WTC11 (cell line): ENCODE data around the gene ZNF407.

Experiments
- ATF2 ChIP-seq: sonication (generic); formaldehyde crosslinking; IDR thresholded peaks from 2 replicates; pipeline ENCODE4 v1.8.1; 2022; ENCODE audit warnings: low read depth, missing genetic modification reagents, borderline replicate concordance
- CTCF ChIP-seq: fragments of 200-600 bp; IDR thresholded peaks from 2 replicates; pipeline ENCODE4 v1.8.0; 2022; ENCODE audit warnings: antibody characterized with exemption
- IRF1 ChIP-seq: sonication (generic); formaldehyde crosslinking; IDR thresholded peaks from 2 replicates; pipeline ENCODE4 v1.8.0; 2023; ENCODE audit warnings: missing genetic modification reagents
- NFE2L1 ChIP-seq: sonication (generic); formaldehyde crosslinking; IDR thresholded peaks from 2 replicates; pipeline ENCODE4 v1.8.1; 2023; ENCODE audit warnings: missing genetic modification reagents
- STAT6 ChIP-seq: sonication (generic); formaldehyde crosslinking; conservative IDR thresholded peaks from 2 replicates; pipeline ENCODE4 v1.8.1; 2023; ENCODE audit warnings: mild to moderate bottlenecking, low read depth, missing genetic modification reagents, moderate library complexity
- USF1 ChIP-seq: sonication (generic); formaldehyde crosslinking; IDR thresholded peaks from 2 replicates; pipeline ENCODE4 v1.8.0; 2022; ENCODE audit warnings: mild to moderate bottlenecking, missing genetic modification reagents
- USF2 ChIP-seq: sonication (generic); formaldehyde crosslinking; IDR thresholded peaks from 2 replicates; pipeline ENCODE4 v1.8.1; 2023; ENCODE audit warnings: mild to moderate bottlenecking, missing genetic modification reagents, moderate library complexity
- ZMAT4 ChIP-seq: fragments of 250-450 bp; sonication (Bioruptor Pico); IDR thresholded peaks from 2 replicates; pipeline ENCODE4 v1.9.0; 2021; ENCODE audit warnings: mild to moderate bottlenecking
- ZNF317 ChIP-seq: sonication (generic); formaldehyde crosslinking; IDR thresholded peaks from 2 replicates; pipeline ENCODE4 v1.8.1; 2023; ENCODE audit warnings: low read depth, mild to moderate bottlenecking, moderate library complexity, missing genetic modification reagents, borderline replicate concordance

- no peak for TF ChIP-seq CTCF
- no peak for TF ChIP-seq ZMAT4 (CRISPR knock-in tag)
- no peak for TF ChIP-seq USF1 (CRISPR knock-in tag)
- no peak for TF ChIP-seq USF2 (CRISPR knock-in tag)
- no peak for TF ChIP-seq STAT6 (CRISPR knock-in tag)
- TF ChIP-seq ATF2 (CRISPR knock-in tag), result no peak
- no peak for TF ChIP-seq ZNF317 (CRISPR knock-in tag)
- no peak for TF ChIP-seq NFE2L1 (CRISPR knock-in tag)
- TF ChIP-seq IRF1, result no peak
Measured at GRCh38 chr18:75067996-75068645, 470.5 kb downstream of the ZNF407 start.
